IMR-90 (cell line): ENCODE results near the gene KLHL36. TPM values are rescaled to one million over a fixed set of nuclear protein-coding genes. Genes with fewer than 3 reads are reported as not detected.

Experiments
- ATAC-seq: fragments of 200-7000 bp; cut with Tn5 transposase; 2 replicates; pipeline ENCODE4 v1.9.1; 2020; ENCODE audit warnings: low read depth, mild to moderate bottlenecking, moderate library complexity
- BruUV-seq: library from RNA; stranded (reverse); fragments of 400-500 nt; replicated peaks from 2 replicates; lab custom pipeline; 2021; lab: Mats Ljungman, UMichigan
- CTCF ChIA-PET: fragments of 300-600 bp; formaldehyde crosslinking; extraction: SDS; loops from one replicate; lab custom pipeline; 2021; ENCODE audit warnings: antibody characterized with exemption; lab: Yijun Ruan, JAX
- POLR2A ChIA-PET: fragments of 300-600 bp; sonication (Branson Sonifier 250); formaldehyde crosslinking; loops from one replicate; lab custom pipeline; 2022; ENCODE audit warnings: antibody characterized with exemption; ENCODE audit not compliant: unreplicated experiment; lab: Charles Lee
- DNase-seq: peaks from one replicate; pipeline ENCODE4 v3.0.0; 2013
- H2AFZ ChIP-seq: replicated peaks from 2 replicates; pipeline ENCODE3; 2013; ENCODE audit warnings: low read length, mild to moderate bottlenecking; ENCODE audit not compliant: poor library complexity
- H2AK5ac ChIP-seq: 2 replicates; pipeline ENCODE4 v1.6.1; 2013; ENCODE audit warnings: low read depth, low read length, inconsistent platforms
- H2AK9ac ChIP-seq: replicated peaks from 2 replicates; pipeline ENCODE3; 2013; ENCODE audit warnings: mild to moderate bottlenecking, low read depth, low read length, moderate library complexity; ENCODE audit not compliant: poor library complexity
- H2BK120ac ChIP-seq: 2 replicates; pipeline ENCODE4 v1.6.1; 2013; ENCODE audit warnings: low read depth, low read length, inconsistent platforms
- H2BK15ac ChIP-seq: 3 replicates; pipeline ENCODE4 v1.6.1; 2013; ENCODE audit warnings: low read depth, low read length, inconsistent platforms
- H2BK20ac ChIP-seq: 2 replicates; pipeline ENCODE4 v1.6.1; 2013; ENCODE audit warnings: low read depth, mild to moderate bottlenecking, inconsistent platforms, low read length, moderate library complexity
- H2BK5ac ChIP-seq: 2 replicates; pipeline ENCODE4 v1.6.1; 2013; ENCODE audit warnings: mild to moderate bottlenecking, low read depth, low read length, inconsistent platforms; ENCODE audit not compliant: poor library complexity, severe bottlenecking
- H3K14ac ChIP-seq: replicated peaks from 2 replicates; pipeline ENCODE4 v1.6.1; 2013; ENCODE audit warnings: low read depth, low read length, inconsistent platforms
- H3K18ac ChIP-seq: 2 replicates; pipeline ENCODE4 v1.6.1; 2013; ENCODE audit warnings: low read depth, low read length, control low read depth
- H3K23ac ChIP-seq: 2 replicates; pipeline ENCODE4 v1.6.1; 2013; ENCODE audit warnings: low read depth, low read length, inconsistent platforms
- H3K27ac ChIP-seq: 2 replicates; pipeline ENCODE4 v1.5.1; 2013; ENCODE audit warnings: mild to moderate bottlenecking, control low read depth, low read length; ENCODE audit not compliant: insufficient read depth
- H3K27me3 ChIP-seq: 2 replicates; pipeline ENCODE4 v1.6.1; 2013; ENCODE audit warnings: low read length; ENCODE audit not compliant: control insufficient read depth, insufficient read depth
- H3K36me3 ChIP-seq: 2 replicates; pipeline ENCODE4 v1.6.1; 2013; ENCODE audit warnings: low read length, mixed read lengths; ENCODE audit not compliant: control insufficient read depth, insufficient read depth
- H3K4ac ChIP-seq: 2 replicates; pipeline ENCODE4 v1.6.1; 2013; ENCODE audit warnings: low read depth, low read length, inconsistent platforms
- H3K4me1 ChIP-seq: 2 replicates; pipeline ENCODE4 v1.6.1; 2013; ENCODE audit warnings: low read length, mixed read lengths; ENCODE audit not compliant: control insufficient read depth, insufficient read depth
- H3K4me2 ChIP-seq: 2 replicates; pipeline ENCODE4 v1.6.1; 2013; ENCODE audit warnings: low read depth, mild to moderate bottlenecking, control low read depth, low read length, moderate library complexity
- H3K4me3 ChIP-seq: 2 replicates; pipeline ENCODE4 v1.5.1; 2013; ENCODE audit warnings: low read depth, mild to moderate bottlenecking, control low read depth, low read length, moderate library complexity; ENCODE audit not compliant: insufficient read depth
- H3K56ac ChIP-seq: 2 replicates; pipeline ENCODE4 v1.6.1; 2013; ENCODE audit warnings: low read length, inconsistent platforms; ENCODE audit not compliant: insufficient read depth; ENCODE audit errors: extremely low read depth
- H3K79me1 ChIP-seq, 2 experiments: 2 replicates each; pipeline ENCODE4 v1.6.1; 2013; ENCODE audit warnings: low read length in 2 of 2, inconsistent platforms in 1 of 2, low read depth in 1 of 2
- H3K9ac ChIP-seq: 2 replicates; pipeline ENCODE4 v1.6.1; 2013; ENCODE audit warnings: low read depth, low read length, control low read depth
- H3K9me1 ChIP-seq: 2 replicates; pipeline ENCODE4 v1.6.1; 2013; ENCODE audit warnings: low read length, inconsistent platforms; ENCODE audit not compliant: insufficient read depth
- H3K9me3 ChIP-seq: 2 replicates; pipeline ENCODE4 v1.6.1; 2013; ENCODE audit warnings: low read length; ENCODE audit not compliant: control insufficient read depth, insufficient read depth
- H4K20me1 ChIP-seq: 2 replicates; pipeline ENCODE4 v1.6.1; 2013; ENCODE audit warnings: low read length, inconsistent platforms; ENCODE audit not compliant: insufficient read depth
- H4K5ac ChIP-seq: 2 replicates; pipeline ENCODE4 v1.6.1; 2013; ENCODE audit warnings: mild to moderate bottlenecking, low read depth, low read length, control low read depth
- H4K8ac ChIP-seq, 2 experiments: 2 replicates each; pipeline ENCODE4 v1.6.1; 2013; ENCODE audit warnings: low read depth in 2 of 2, low read length in 2 of 2, control low read depth in 1 of 2, inconsistent platforms in 1 of 2
- H4K91ac ChIP-seq: 2 replicates; pipeline ENCODE4 v1.6.1; 2013; ENCODE audit warnings: low read depth, low read length, inconsistent platforms; ENCODE audit not compliant: insufficient read depth
- BHLHE40 ChIP-seq: fragments of 150-350 bp; IDR thresholded peaks from 2 replicates; pipeline ENCODE4 v1.6.1; 2016; ENCODE audit warnings: mild to moderate bottlenecking, low read depth, low read length
- CEBPB ChIP-seq: IDR thresholded peaks from 2 replicates; pipeline ENCODE4 v1.6.1; 2012; ENCODE audit warnings: low read depth, low read length, improper control_type of control experiment
- CHD1 ChIP-seq: IDR thresholded peaks from 2 replicates; pipeline ENCODE4 v1.6.1; 2012; ENCODE audit warnings: low read depth, low read length, improper control_type of control experiment
- CTCF ChIP-seq: conservative IDR thresholded peaks from 2 replicates; pipeline ENCODE4 v1.5.1; 2012; ENCODE audit warnings: mild to moderate bottlenecking, low read depth, low read length, improper control_type of control experiment
- ELK1 ChIP-seq: fragments of 150-350 bp; IDR thresholded peaks from 2 replicates; pipeline ENCODE4 v1.6.1; 2016; ENCODE audit warnings: low read depth, mild to moderate bottlenecking, low read length, moderate library complexity, borderline replicate concordance
- FOS ChIP-seq: fragments of 150-350 bp; IDR thresholded peaks from 2 replicates; pipeline ENCODE4 v1.6.1; 2016; ENCODE audit warnings: low read depth, low read length
- MAFK ChIP-seq: IDR thresholded peaks from 2 replicates; pipeline ENCODE4 v1.6.1; 2012; ENCODE audit warnings: low read depth, low read length, improper control_type of control experiment
- MAZ ChIP-seq: IDR thresholded peaks from 2 replicates; pipeline ENCODE4 v1.6.1; 2012; ENCODE audit warnings: low read depth, mild to moderate bottlenecking, low read length, improper control_type of control experiment, moderate library complexity, borderline replicate concordance
- MXI1 ChIP-seq: IDR thresholded peaks from 2 replicates; pipeline ENCODE4 v1.6.1; 2012; ENCODE audit warnings: low read depth, mild to moderate bottlenecking, low read length, moderate library complexity, borderline replicate concordance
- NFE2L2 ChIP-seq: fragments of 150-350 bp; IDR thresholded peaks from 2 replicates; pipeline ENCODE4 v1.6.1; 2016; ENCODE audit warnings: low read depth, mild to moderate bottlenecking, low read length
- POLR2A ChIP-seq: IDR thresholded peaks from 2 replicates; pipeline ENCODE4 v1.6.1; 2012; ENCODE audit warnings: mild to moderate bottlenecking, low read depth, low read length
- RAD21 ChIP-seq: IDR thresholded peaks from 2 replicates; pipeline ENCODE4 v1.6.1; 2012; ENCODE audit warnings: low read length, improper control_type of control experiment
- RCOR1 ChIP-seq: IDR thresholded peaks from 2 replicates; pipeline ENCODE4 v1.6.1; 2012; ENCODE audit warnings: mild to moderate bottlenecking, low read length, improper control_type of control experiment; ENCODE audit not compliant: insufficient replicate concordance
- RFX5 ChIP-seq: IDR thresholded peaks from 2 replicates; pipeline ENCODE4 v1.8.0; 2012; ENCODE audit warnings: low read depth, mild to moderate bottlenecking, low read length, moderate library complexity
- SMC3 ChIP-seq: fragments of 150-350 bp; IDR thresholded peaks from 2 replicates; pipeline ENCODE4 v1.6.1; 2016; ENCODE audit warnings: low read depth, mild to moderate bottlenecking, antibody characterized with exemption, low read length, moderate library complexity
- USF2 ChIP-seq: fragments of 150-350 bp; IDR thresholded peaks from 2 replicates; pipeline ENCODE4 v1.6.1; 2017; ENCODE audit warnings: mild to moderate bottlenecking, antibody characterized with exemption, low read length, low read depth
- WGBS, 2 experiments: methylation state at CpG; one replicate each; pipeline versions ENCODE4 v1.1.5 to v1.1.7; 2013; ENCODE audit warnings: missing lambda C conversion rate in 2 of 2; ENCODE audit not compliant: insufficient read length in 1 of 2; ENCODE audit errors: extremely low coverage in 2 of 2; 5-methylcytosine and 5-hydroxymethylcytosine counted together
- dilution Hi-C: fragments of 300-500 bp; cut with HindIII; formaldehyde crosslinking; loops from one replicate; pipeline ENCODE4 v1.14.3; 2018; ENCODE audit warnings: low sequenced_read_pairs; ENCODE audit not compliant: unreplicated experiment
- in situ Hi-C: fragments of 300-500 bp; cut with MboI; formaldehyde crosslinking; loops from 3 replicates; pipeline ENCODE4 v1.14.3; 2019; ENCODE audit warnings: low sequenced_read_pairs, inconsistent platforms, mixed read lengths
- intact Hi-C: fragments of 100-400 bp; cut with micrococcal nuclease; formaldehyde crosslinking; loops from 2 replicates; pipeline ENCODE4 v1.10.0; 2022
- polyA plus RNA-seq, 3 experiments: library from polyadenylated mRNA; depleted of rRNA; stranded (reverse); fragments of >200 nt; gene quantifications; 2 replicates each; pipeline ENCODE4 v1.2.3, GENCODE V29; 2012; ENCODE audit warnings: low replicate concordance in 1 of 3
- total RNA-seq: library from RNA; depleted of rRNA; stranded (reverse); fragments of >200 nt; gene quantifications from 2 replicates; pipeline ENCODE4 v1.2.3, GENCODE V29; 2012

KLHL36 gene
- total and polyA plus RNA-seq, 2 of the 4 experiments (the other 2 are of a cell fraction) = 45.9 to 46.3 TPM

GRCh38 chr16:84629580-84629979 lies 18.7 kb upstream of the KLHL36 start:
- Histone ChIP-seq H3K9ac (no peak overlapping the region), H2AFZ (peak overlapping the region; percentile 66), H3K27ac (no peak overlapping the region), H2BK20ac (no peak overlapping the region), H2BK5ac (no peak overlapping the region), H4K20me1 (no peaks in the 10 kb centered on the region), H3K27me3 (no peaks in the 10 kb centered on the region), H3K4me1 (peaks cover 4% of the 10 kb centered on the region; the same call in 1 of the 2 replicates), H3K14ac (no peak overlapping the region), H3K4me3 (no peak overlapping the region), H2AK5ac (peak overlapping the region; percentile 33; the same call in 1 of the 2 replicates), H3K18ac (no peak overlapping the region), H3K36me3 (no peaks in the 10 kb centered on the region), H2BK120ac (no peak overlapping the region), H3K9me1 (peaks cover 7% of the 10 kb centered on the region; the same call in 1 of the 2 replicates), H3K79me1 (no peaks in the 10 kb centered on the region), H2BK15ac (no peak overlapping the region), H3K4me2 (no peak overlapping the region), H3K23ac (no peak overlapping the region), H3K9me3 (no peaks in the 10 kb centered on the region), H2AK9ac (peak overlapping the region; percentile 89), H4K91ac (no peak overlapping the region), H4K8ac (no peak overlapping the region), H3K56ac (no peak overlapping the region), H3K4ac (no peak overlapping the region), H4K5ac (no peak overlapping the region)
- intact Hi-C loops = loop anchor here (10.0 kb wide), 1 partner anchor 195 kb away; no protein-coding TSS in a partner anchor
- no peak for TF ChIP-seq NFE2L2
- no peak for TF ChIP-seq RCOR1
- no peak for TF ChIP-seq BHLHE40
- TF ChIP-seq CHD1 = no peak
- TF ChIP-seq CTCF = no peak
- TF ChIP-seq USF2 = no peak
- no peak for TF ChIP-seq MXI1
- TF ChIP-seq MAFK = no peak
- TF ChIP-seq RAD21 = no peak
- no peak for TF ChIP-seq MAZ
- no peak for TF ChIP-seq CEBPB
- TF ChIP-seq SMC3 = no peak
- TF ChIP-seq POLR2A = no peak
- no peak for TF ChIP-seq ELK1
- TF ChIP-seq FOS = no peak
- TF ChIP-seq RFX5 = no peak
- POLR2A ChIA-PET = no interaction called here
- CTCF ChIA-PET = interaction anchor here (0.9 kb wide), 1 partner anchor 118 kb away, joined by 3 read pairs; no protein-coding TSS in a partner anchor
- no peak for ATAC-seq
- dilution Hi-C loops = no loop called here
- in situ Hi-C loops = loop anchor here (25.0 kb wide), 2 partner anchors 333 to 342 kb away; partner anchors contain the start of gene WFDC1
- BruUV-seq = no TSS peak
- no peak for DNase-seq
- WGBS, 2 experiments = 47% methylated on average over 3 of the region's 10 CpGs; no CpG with 5 or more reads in 1 of the 2 experiments
